IMR-90 (cell line): ENCODE results near the gene TNFRSF13B. TPM values are rescaled to one million over a fixed set of nuclear protein-coding genes. Genes with fewer than 3 reads are reported as not detected.
A peak's percentile ranks its signal among the peaks of the same experiment; 100 is the strongest.

Experiments used
- ATAC-seq: fragments of 200-7000 bp; cut with Tn5 transposase; 2 replicates; pipeline ENCODE4 v1.9.1; 2020; ENCODE audit warnings: low read depth, mild to moderate bottlenecking, moderate library complexity
- BruUV-seq: library from RNA; stranded (reverse); fragments of 400-500 nt; replicated peaks from 2 replicates; lab custom pipeline; 2021; lab: Mats Ljungman, UMichigan
- CTCF ChIA-PET: fragments of 300-600 bp; formaldehyde crosslinking; extraction: SDS; loops from one replicate; lab custom pipeline; 2021; ENCODE audit warnings: antibody characterized with exemption; lab: Yijun Ruan, JAX
- POLR2A ChIA-PET: fragments of 300-600 bp; sonication (Branson Sonifier 250); formaldehyde crosslinking; loops from one replicate; lab custom pipeline; 2022; ENCODE audit warnings: antibody characterized with exemption; ENCODE audit not compliant: unreplicated experiment; lab: Charles Lee
- DNase-seq: peaks from one replicate; pipeline ENCODE4 v3.0.0; 2013
- H2AFZ ChIP-seq: replicated peaks from 2 replicates; pipeline ENCODE3; 2013; ENCODE audit warnings: low read length, mild to moderate bottlenecking; ENCODE audit not compliant: poor library complexity
- H2AK5ac ChIP-seq: 2 replicates; pipeline ENCODE4 v1.6.1; 2013; ENCODE audit warnings: low read depth, low read length, inconsistent platforms
- H2AK9ac ChIP-seq: replicated peaks from 2 replicates; pipeline ENCODE3; 2013; ENCODE audit warnings: mild to moderate bottlenecking, low read depth, low read length, moderate library complexity; ENCODE audit not compliant: poor library complexity
- H2BK120ac ChIP-seq: 2 replicates; pipeline ENCODE4 v1.6.1; 2013; ENCODE audit warnings: low read depth, low read length, inconsistent platforms
- H2BK15ac ChIP-seq: 3 replicates; pipeline ENCODE4 v1.6.1; 2013; ENCODE audit warnings: low read depth, low read length, inconsistent platforms
- H2BK20ac ChIP-seq: 2 replicates; pipeline ENCODE4 v1.6.1; 2013; ENCODE audit warnings: low read depth, mild to moderate bottlenecking, inconsistent platforms, low read length, moderate library complexity
- H2BK5ac ChIP-seq: 2 replicates; pipeline ENCODE4 v1.6.1; 2013; ENCODE audit warnings: mild to moderate bottlenecking, low read depth, low read length, inconsistent platforms; ENCODE audit not compliant: poor library complexity, severe bottlenecking
- H3K14ac ChIP-seq: replicated peaks from 2 replicates; pipeline ENCODE4 v1.6.1; 2013; ENCODE audit warnings: low read depth, low read length, inconsistent platforms
- H3K18ac ChIP-seq: 2 replicates; pipeline ENCODE4 v1.6.1; 2013; ENCODE audit warnings: low read depth, low read length, control low read depth
- H3K23ac ChIP-seq: 2 replicates; pipeline ENCODE4 v1.6.1; 2013; ENCODE audit warnings: low read depth, low read length, inconsistent platforms
- H3K27ac ChIP-seq: 2 replicates; pipeline ENCODE4 v1.5.1; 2013; ENCODE audit warnings: mild to moderate bottlenecking, control low read depth, low read length; ENCODE audit not compliant: insufficient read depth
- H3K27me3 ChIP-seq: 2 replicates; pipeline ENCODE4 v1.6.1; 2013; ENCODE audit warnings: low read length; ENCODE audit not compliant: control insufficient read depth, insufficient read depth
- H3K36me3 ChIP-seq: 2 replicates; pipeline ENCODE4 v1.6.1; 2013; ENCODE audit warnings: low read length, mixed read lengths; ENCODE audit not compliant: control insufficient read depth, insufficient read depth
- H3K4ac ChIP-seq: 2 replicates; pipeline ENCODE4 v1.6.1; 2013; ENCODE audit warnings: low read depth, low read length, inconsistent platforms
- H3K4me1 ChIP-seq: 2 replicates; pipeline ENCODE4 v1.6.1; 2013; ENCODE audit warnings: low read length, mixed read lengths; ENCODE audit not compliant: control insufficient read depth, insufficient read depth
- H3K4me2 ChIP-seq: 2 replicates; pipeline ENCODE4 v1.6.1; 2013; ENCODE audit warnings: low read depth, mild to moderate bottlenecking, control low read depth, low read length, moderate library complexity
- H3K4me3 ChIP-seq: 2 replicates; pipeline ENCODE4 v1.5.1; 2013; ENCODE audit warnings: low read depth, mild to moderate bottlenecking, control low read depth, low read length, moderate library complexity; ENCODE audit not compliant: insufficient read depth
- H3K56ac ChIP-seq: 2 replicates; pipeline ENCODE4 v1.6.1; 2013; ENCODE audit warnings: low read length, inconsistent platforms; ENCODE audit not compliant: insufficient read depth; ENCODE audit errors: extremely low read depth
- H3K79me1 ChIP-seq, 2 experiments: 2 replicates each; pipeline ENCODE4 v1.6.1; 2013; ENCODE audit warnings: low read length in 2 of 2, inconsistent platforms in 1 of 2, low read depth in 1 of 2
- H3K9ac ChIP-seq: 2 replicates; pipeline ENCODE4 v1.6.1; 2013; ENCODE audit warnings: low read depth, low read length, control low read depth
- H3K9me1 ChIP-seq: 2 replicates; pipeline ENCODE4 v1.6.1; 2013; ENCODE audit warnings: low read length, inconsistent platforms; ENCODE audit not compliant: insufficient read depth
- H3K9me3 ChIP-seq: 2 replicates; pipeline ENCODE4 v1.6.1; 2013; ENCODE audit warnings: low read length; ENCODE audit not compliant: control insufficient read depth, insufficient read depth
- H4K20me1 ChIP-seq: 2 replicates; pipeline ENCODE4 v1.6.1; 2013; ENCODE audit warnings: low read length, inconsistent platforms; ENCODE audit not compliant: insufficient read depth
- H4K5ac ChIP-seq: 2 replicates; pipeline ENCODE4 v1.6.1; 2013; ENCODE audit warnings: mild to moderate bottlenecking, low read depth, low read length, control low read depth
- H4K8ac ChIP-seq, 2 experiments: 2 replicates each; pipeline ENCODE4 v1.6.1; 2013; ENCODE audit warnings: low read depth in 2 of 2, low read length in 2 of 2, control low read depth in 1 of 2, inconsistent platforms in 1 of 2
- H4K91ac ChIP-seq: 2 replicates; pipeline ENCODE4 v1.6.1; 2013; ENCODE audit warnings: low read depth, low read length, inconsistent platforms; ENCODE audit not compliant: insufficient read depth
- BHLHE40 ChIP-seq: fragments of 150-350 bp; IDR thresholded peaks from 2 replicates; pipeline ENCODE4 v1.6.1; 2016; ENCODE audit warnings: mild to moderate bottlenecking, low read depth, low read length
- CEBPB ChIP-seq: IDR thresholded peaks from 2 replicates; pipeline ENCODE4 v1.6.1; 2012; ENCODE audit warnings: low read depth, low read length, improper control_type of control experiment
- FOS ChIP-seq: fragments of 150-350 bp; IDR thresholded peaks from 2 replicates; pipeline ENCODE4 v1.6.1; 2016; ENCODE audit warnings: low read depth, low read length
- MAFK ChIP-seq: IDR thresholded peaks from 2 replicates; pipeline ENCODE4 v1.6.1; 2012; ENCODE audit warnings: low read depth, low read length, improper control_type of control experiment
- MAZ ChIP-seq: IDR thresholded peaks from 2 replicates; pipeline ENCODE4 v1.6.1; 2012; ENCODE audit warnings: low read depth, mild to moderate bottlenecking, low read length, improper control_type of control experiment, moderate library complexity, borderline replicate concordance
- MXI1 ChIP-seq: IDR thresholded peaks from 2 replicates; pipeline ENCODE4 v1.6.1; 2012; ENCODE audit warnings: low read depth, mild to moderate bottlenecking, low read length, moderate library complexity, borderline replicate concordance
- NFE2L2 ChIP-seq: fragments of 150-350 bp; IDR thresholded peaks from 2 replicates; pipeline ENCODE4 v1.6.1; 2016; ENCODE audit warnings: low read depth, mild to moderate bottlenecking, low read length
- RAD21 ChIP-seq: IDR thresholded peaks from 2 replicates; pipeline ENCODE4 v1.6.1; 2012; ENCODE audit warnings: low read length, improper control_type of control experiment
- RCOR1 ChIP-seq: IDR thresholded peaks from 2 replicates; pipeline ENCODE4 v1.6.1; 2012; ENCODE audit warnings: mild to moderate bottlenecking, low read length, improper control_type of control experiment; ENCODE audit not compliant: insufficient replicate concordance
- RFX5 ChIP-seq: IDR thresholded peaks from 2 replicates; pipeline ENCODE4 v1.8.0; 2012; ENCODE audit warnings: low read depth, mild to moderate bottlenecking, low read length, moderate library complexity
- WGBS, 2 experiments: methylation state at CpG; one replicate each; pipeline versions ENCODE4 v1.1.5 to v1.1.7; 2013; ENCODE audit warnings: missing lambda C conversion rate in 2 of 2; ENCODE audit not compliant: insufficient read length in 1 of 2; ENCODE audit errors: extremely low coverage in 2 of 2; 5-methylcytosine and 5-hydroxymethylcytosine counted together
- dilution Hi-C: fragments of 300-500 bp; cut with HindIII; formaldehyde crosslinking; loops from one replicate; pipeline ENCODE4 v1.14.3; 2018; ENCODE audit warnings: low sequenced_read_pairs; ENCODE audit not compliant: unreplicated experiment
- in situ Hi-C: fragments of 300-500 bp; cut with MboI; formaldehyde crosslinking; loops from 3 replicates; pipeline ENCODE4 v1.14.3; 2019; ENCODE audit warnings: low sequenced_read_pairs, inconsistent platforms, mixed read lengths
- intact Hi-C: fragments of 100-400 bp; cut with micrococcal nuclease; formaldehyde crosslinking; loops from 2 replicates; pipeline ENCODE4 v1.10.0; 2022
- polyA plus RNA-seq, 3 experiments: library from polyadenylated mRNA; depleted of rRNA; stranded (reverse); fragments of >200 nt; gene quantifications; 2 replicates each; pipeline ENCODE4 v1.2.3, GENCODE V29; 2012; ENCODE audit warnings: low replicate concordance in 1 of 3
- total RNA-seq: library from RNA; depleted of rRNA; stranded (reverse); fragments of >200 nt; gene quantifications from 2 replicates; pipeline ENCODE4 v1.2.3, GENCODE V29; 2012
- TF ChIP-seq, protein P1 (sequence below): conservative IDR thresholded peaks from 2 replicates; pipeline ENCODE4 v1.5.1; 2012; ENCODE audit warnings: mild to moderate bottlenecking, low read depth, low read length, improper control_type of control experiment
- TF ChIP-seq, protein P2 (sequence below): fragments of 150-350 bp; IDR thresholded peaks from 2 replicates; pipeline ENCODE4 v1.6.1; 2017; ENCODE audit warnings: mild to moderate bottlenecking, antibody characterized with exemption, low read length, low read depth
- TF ChIP-seq, protein P3 (sequence below): fragments of 150-350 bp; IDR thresholded peaks from 2 replicates; pipeline ENCODE4 v1.6.1; 2016; ENCODE audit warnings: low read depth, mild to moderate bottlenecking, low read length, moderate library complexity, borderline replicate concordance

The TNFRSF13B gene
- total and polyA plus RNA-seq, 2 of the 4 experiments (the other 2 are of a cell fraction): not detected

DNA sequence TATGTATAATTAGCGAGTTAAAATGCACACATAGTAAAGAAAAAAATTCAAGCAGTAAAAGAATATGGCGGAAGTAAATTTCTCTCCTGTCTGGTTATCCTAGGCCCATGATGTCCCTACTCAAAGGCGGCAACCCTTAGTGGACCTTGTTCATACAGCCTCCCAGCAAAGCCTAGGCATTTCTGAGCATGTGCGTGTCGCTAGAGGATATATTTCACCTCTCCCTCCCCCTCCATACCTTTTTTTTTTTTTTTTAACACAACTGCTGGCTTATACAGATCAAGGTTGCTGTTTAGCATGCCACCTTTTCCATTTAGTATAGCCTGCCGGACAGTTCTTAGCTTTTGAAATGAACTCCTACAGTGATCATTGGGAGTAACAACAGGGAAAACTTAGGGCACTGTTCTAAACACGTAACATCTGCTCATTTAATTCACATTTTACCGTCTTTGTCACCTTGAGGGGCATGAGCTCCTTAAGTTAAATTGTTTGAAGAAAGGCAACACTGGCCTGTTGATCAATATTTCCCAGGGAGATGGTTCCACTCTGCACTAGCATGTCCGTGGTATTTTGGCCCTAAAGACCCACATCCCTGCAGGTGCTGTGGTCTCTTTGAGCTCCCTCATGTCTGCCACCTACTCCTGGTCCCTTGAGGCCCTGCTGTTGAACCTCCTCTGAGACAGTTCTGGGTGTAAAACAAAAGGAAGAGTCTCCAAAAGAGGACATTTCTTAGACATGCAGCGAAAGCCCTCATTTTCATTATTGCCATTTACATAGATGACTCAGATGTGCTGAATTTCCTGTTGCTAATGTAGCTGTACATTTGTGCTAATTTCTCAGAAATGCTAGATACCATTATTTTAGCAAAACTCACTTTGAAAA, 4.1 kb upstream of the TNFRSF13B start:
- ChIA-PET CTCF (interaction anchor here (0.6 kb wide), 1 partner anchor 52 kb away, joined by 3 read pairs; no protein-coding TSS in a partner anchor), POLR2A (no interaction called here)
- Histone ChIP-seq H3K4ac (peak overlapping the region; percentile 18; the same call in 1 of the 2 replicates), H3K4me2 (no peak overlapping the region), H3K14ac (0 out of 2 replicates have a peak overlapping the region, but pooled peaks have one; percentile 1), H3K9me1 (peaks cover 3% of the 10 kb centered on the region; the same call in 1 of the 2 replicates), H3K18ac (no peak overlapping the region), H2BK15ac (no peak overlapping the region), H2BK5ac (no peak overlapping the region), H2AFZ (no peak overlapping the region), H3K9me3 (no peaks in the 10 kb centered on the region), H2AK9ac (no peak overlapping the region), H3K9ac (no peak overlapping the region), H2AK5ac (no peak overlapping the region), H3K56ac (no peak overlapping the region), H3K4me3 (no peak overlapping the region), H3K4me1 (peaks cover 4% of the 10 kb centered on the region), H2BK120ac (no peak overlapping the region), H3K27ac (no peak overlapping the region), H4K91ac (0 out of 2 replicates have a peak overlapping the region, but pooled peaks have one; percentile 0), H3K36me3 (no peaks in the 10 kb centered on the region), H3K27me3 (peaks cover 9% of the 10 kb centered on the region), H3K79me1 (no peaks in the 10 kb centered on the region), H3K23ac (no peak overlapping the region), H2BK20ac (no peak overlapping the region; the same call in 1 of the 2 replicates), H4K20me1 (no peaks in the 10 kb centered on the region), H4K8ac (no peak overlapping the region), H4K5ac (no peak overlapping the region)
- dilution Hi-C loops: no loop called here
- in situ Hi-C loops: no loop called here
- intact Hi-C loops: no loop called here
- DNase-seq (no peak), ATAC-seq (no peak)
- no TSS peak for BruUV-seq
- 100% methylated on average over 1 of the region's 10 CpGs; no CpG with 5 or more reads in 1 of the 2 experiments for WGBS, 2 experiments
- TF ChIP-seq RFX5: no peak
- no peak for TF ChIP-seq MAFK
- no peak for TF ChIP-seq BHLHE40
- TF ChIP-seq NFE2L2: no peak
- TF ChIP-seq MXI1: no peak
- no peak for TF ChIP-seq RCOR1
- TF ChIP-seq, protein P1, sequence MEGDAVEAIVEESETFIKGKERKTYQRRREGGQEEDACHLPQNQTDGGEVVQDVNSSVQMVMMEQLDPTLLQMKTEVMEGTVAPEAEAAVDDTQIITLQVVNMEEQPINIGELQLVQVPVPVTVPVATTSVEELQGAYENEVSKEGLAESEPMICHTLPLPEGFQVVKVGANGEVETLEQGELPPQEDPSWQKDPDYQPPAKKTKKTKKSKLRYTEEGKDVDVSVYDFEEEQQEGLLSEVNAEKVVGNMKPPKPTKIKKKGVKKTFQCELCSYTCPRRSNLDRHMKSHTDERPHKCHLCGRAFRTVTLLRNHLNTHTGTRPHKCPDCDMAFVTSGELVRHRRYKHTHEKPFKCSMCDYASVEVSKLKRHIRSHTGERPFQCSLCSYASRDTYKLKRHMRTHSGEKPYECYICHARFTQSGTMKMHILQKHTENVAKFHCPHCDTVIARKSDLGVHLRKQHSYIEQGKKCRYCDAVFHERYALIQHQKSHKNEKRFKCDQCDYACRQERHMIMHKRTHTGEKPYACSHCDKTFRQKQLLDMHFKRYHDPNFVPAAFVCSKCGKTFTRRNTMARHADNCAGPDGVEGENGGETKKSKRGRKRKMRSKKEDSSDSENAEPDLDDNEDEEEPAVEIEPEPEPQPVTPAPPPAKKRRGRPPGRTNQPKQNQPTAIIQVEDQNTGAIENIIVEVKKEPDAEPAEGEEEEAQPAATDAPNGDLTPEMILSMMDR: no peak
- TF ChIP-seq FOS: no peak
- TF ChIP-seq, protein P2, sequence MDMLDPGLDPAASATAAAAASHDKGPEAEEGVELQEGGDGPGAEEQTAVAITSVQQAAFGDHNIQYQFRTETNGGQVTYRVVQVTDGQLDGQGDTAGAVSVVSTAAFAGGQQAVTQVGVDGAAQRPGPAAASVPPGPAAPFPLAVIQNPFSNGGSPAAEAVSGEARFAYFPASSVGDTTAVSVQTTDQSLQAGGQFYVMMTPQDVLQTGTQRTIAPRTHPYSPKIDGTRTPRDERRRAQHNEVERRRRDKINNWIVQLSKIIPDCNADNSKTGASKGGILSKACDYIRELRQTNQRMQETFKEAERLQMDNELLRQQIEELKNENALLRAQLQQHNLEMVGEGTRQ: no peak
- TF ChIP-seq MAZ: no peak
- TF ChIP-seq, protein P3, sequence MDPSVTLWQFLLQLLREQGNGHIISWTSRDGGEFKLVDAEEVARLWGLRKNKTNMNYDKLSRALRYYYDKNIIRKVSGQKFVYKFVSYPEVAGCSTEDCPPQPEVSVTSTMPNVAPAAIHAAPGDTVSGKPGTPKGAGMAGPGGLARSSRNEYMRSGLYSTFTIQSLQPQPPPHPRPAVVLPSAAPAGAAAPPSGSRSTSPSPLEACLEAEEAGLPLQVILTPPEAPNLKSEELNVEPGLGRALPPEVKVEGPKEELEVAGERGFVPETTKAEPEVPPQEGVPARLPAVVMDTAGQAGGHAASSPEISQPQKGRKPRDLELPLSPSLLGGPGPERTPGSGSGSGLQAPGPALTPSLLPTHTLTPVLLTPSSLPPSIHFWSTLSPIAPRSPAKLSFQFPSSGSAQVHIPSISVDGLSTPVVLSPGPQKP: no peak
- TF ChIP-seq CEBPB: no peak
- TF ChIP-seq RAD21: no peak
